Esophagus muscularis mucosa (tissue), 4 donors: Measurements from ENCODE around the gene CNOT1.

ENCODE experiments used
- CTCF ChIP-seq, 3 experiments: fragments of 200-600 bp in 2 of 3; fragments of 450-650 bp in 1 of 3; sonication (generic) in 2 of 3; IDR thresholded peaks; one replicate each; pipeline ENCODE4 v1.5.1; 2017 to 2019; ENCODE audit warnings: antibody characterized with exemption in 3 of 3, mild to moderate bottlenecking in 2 of 3, moderate library complexity in 1 of 3
- EP300 ChIP-seq: sonication (generic); formaldehyde crosslinking; IDR thresholded peaks from one replicate; pipeline ENCODE4 v1.6.1; 2017; ENCODE audit warnings: antibody characterized with exemption
- POLR2A ChIP-seq: fragments of 450-650 bp; IDR thresholded peaks from one replicate; pipeline ENCODE4 v1.6.1; 2017; ENCODE audit warnings: antibody characterized with exemption, moderate library complexity, mild to moderate bottlenecking, low read depth
- POLR2AphosphoS5 ChIP-seq, 2 donors: sonication (generic); formaldehyde crosslinking; IDR thresholded peaks; one replicate each; pipeline ENCODE4 v1.6.1; 2017; ENCODE audit warnings: antibody characterized with exemption in 2 of 2

GRCh38 chr16:58678269-58678668 is 48.6 kb upstream of the CNOT1 start:
- TF ChIP-seq POLR2AphosphoS5 (IDR thresholded peaks at IDR 0.05) (no peak), CTCF (IDR thresholded peaks at IDR 0.05) (no peak), POLR2A (no peak), EP300 (no peak)
